GM18508 (cell line): ENCODE measurements around the gene UBAP1.
"Not testable (repeated sequence)": the region's sequence is repeated elsewhere in the genome, so short reads cannot be mapped to it uniquely, and the experiment has no call there.

Experiments
- ATAC-seq: cut with Tn5 transposase; IDR thresholded peaks from one replicate; pipeline ENCODE4 v1.9.1; 2021; ENCODE audit warnings: moderate number of reproducible peaks; ENCODE audit not compliant: insufficient read depth, unreplicated experiment

UBAP1 gene

DNA sequence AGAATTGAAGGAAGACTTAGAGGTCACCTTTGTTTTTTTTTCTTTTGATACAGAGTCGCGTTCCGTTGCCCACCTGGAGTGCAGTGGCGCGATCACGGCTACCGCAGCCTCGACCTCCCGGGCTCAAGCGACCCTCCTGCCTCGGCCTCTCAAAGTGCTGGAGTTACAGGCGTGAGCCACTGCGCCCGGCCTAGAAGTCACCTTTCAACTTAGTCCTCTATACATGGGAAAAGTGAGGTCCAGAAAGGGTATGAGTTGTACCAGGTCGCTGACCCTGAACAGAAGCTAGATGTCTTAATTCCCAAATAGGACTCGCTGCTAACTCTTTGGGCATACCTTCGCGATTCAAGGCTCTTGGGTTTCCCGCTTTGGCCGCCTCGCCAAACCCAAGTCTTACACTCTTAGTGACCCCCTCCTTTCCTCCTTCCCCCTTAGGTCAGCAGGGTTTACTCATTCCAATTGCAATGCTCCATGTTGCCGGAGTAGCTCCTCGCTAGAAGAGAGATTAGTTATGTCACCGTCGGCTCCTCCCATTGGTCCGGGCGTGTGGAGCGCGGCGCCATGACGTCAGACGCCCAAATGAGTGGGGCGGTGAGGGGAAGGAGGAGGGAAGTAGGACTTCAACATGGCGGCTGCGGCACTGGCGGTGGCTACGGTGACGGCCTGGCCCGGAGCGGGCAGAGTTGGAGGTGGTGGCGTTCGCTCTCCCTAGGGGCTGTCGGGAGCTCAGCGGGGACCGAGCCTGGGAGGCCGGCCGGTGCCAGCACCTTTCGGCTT is at the start of gene UBAP1:
Gene UBAP1 (plus strand): TSS at position 608 of the 777 bp plus-strand sequence. CDS start 41,872 bp downstream, outside the sequence.
- ATAC-seq = peak; percentile 79

DNA sequence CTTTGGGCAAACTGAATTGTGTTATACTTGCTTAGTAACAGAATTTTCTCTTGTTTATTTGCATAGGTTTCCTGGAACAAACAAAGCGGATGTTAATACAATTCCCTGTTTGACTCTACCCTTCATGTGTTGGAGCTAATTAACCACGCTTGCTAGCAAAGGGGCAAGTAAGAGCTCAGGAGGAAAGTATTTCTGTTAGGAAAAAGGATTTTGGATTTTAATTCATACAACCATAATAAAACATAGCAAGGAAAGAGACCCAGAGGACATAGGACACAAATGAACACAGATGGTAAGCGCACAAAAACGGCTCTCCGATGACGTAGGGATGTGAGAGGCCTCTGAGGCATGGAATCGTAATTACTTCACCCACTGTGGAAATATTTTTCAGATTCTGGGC is 47.3 kb upstream of the UBAP1 start:
- no peak for ATAC-seq

DNA sequence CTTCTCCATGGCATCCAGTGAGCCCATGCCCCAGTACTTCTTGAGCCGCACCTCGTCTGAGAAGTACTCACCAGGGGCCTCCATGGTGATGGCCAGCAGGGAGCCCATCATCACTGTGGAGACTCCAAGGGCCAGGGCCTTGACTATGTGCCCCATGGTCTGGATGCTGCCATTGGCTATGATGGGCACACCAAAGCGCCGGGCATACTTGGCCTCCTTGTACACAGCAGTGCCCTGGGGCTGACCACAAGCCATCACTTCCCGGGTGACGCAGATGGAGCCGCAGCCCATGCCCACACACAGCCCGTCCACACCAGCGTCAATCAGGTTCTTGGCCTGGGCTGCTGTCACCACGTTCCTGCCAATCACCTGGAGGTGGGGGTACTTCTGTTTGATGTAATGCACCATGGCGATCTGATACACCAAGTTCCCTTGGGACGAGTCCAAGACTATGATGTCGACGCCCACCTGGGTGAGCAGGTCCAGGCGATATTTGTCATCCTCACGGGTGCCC is 45.4 kb upstream of the UBAP1 start:
- no peak for ATAC-seq

DNA sequence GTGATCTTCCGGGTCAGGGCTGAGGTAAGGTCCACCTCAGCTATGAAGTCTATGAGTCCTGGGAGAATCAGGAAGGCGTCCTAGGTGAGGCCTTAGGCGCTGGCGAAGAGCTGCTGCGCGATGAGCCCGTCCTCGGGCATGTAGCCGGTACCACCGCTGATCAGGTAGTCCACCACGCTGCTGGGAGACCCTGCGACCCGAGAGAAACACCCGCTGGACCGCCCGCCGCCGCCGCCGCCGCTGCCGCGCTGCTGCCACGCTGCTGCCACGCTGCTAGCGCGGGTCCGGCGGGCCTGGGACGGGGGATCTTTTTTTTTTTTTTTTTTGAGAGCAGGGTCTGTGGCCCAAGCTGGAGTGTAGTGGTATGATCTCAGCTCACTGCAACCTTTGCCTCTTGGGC is 44.3 kb upstream of the UBAP1 start:
- no peak for ATAC-seq

DNA sequence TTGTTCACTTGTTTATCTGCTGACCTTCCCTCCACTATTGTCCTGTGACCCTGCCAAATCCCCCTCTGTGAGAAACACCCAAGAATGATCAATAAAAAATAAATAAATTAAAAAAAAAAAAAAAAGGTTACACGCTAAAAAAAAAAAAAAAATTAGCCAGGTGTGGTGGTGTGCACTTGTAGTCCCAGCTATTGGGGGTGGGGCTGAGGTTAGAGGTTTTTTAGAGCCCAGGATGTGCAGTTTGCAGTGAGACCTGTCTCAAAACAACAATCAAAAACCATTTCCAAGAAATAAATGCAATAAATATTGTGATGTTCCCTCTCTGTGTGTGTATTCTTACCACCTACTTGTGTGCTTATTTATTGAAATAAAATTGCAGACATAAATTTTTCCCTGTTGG is 40.2 kb upstream of the UBAP1 start:
- not testable (repeated sequence) for ATAC-seq

DNA sequence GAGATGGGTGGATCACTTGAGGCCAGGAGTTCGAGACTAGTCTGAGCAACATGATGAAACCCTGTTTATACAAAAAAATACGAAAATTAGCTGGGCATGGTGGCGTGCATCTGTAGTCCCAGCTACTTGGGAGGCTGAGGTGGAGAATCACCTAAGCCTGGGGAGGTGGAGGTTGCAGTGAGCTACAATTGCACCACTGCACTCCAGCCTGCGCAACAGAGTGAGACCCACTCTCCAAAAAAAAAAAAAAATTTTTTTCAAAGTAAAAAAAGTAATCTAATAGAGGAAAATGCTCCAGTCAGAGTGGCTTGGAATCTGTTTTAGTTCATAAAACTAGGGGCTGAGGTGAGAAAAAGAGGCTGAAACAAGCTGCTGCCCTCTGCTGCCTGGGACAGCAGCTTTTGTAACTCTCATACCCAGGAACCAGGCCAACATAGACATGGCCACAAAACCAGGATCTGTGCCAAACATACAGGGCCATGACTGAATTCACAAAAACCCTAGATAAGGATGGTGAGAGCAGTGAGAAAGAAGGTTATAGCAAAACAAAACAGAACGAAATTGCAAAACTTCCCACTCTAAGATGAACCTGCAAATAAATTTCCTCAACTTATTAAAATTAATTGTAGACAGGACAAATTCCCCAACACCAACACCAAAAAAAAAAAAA is 39.2 kb upstream of the UBAP1 start:
- no peak for ATAC-seq

DNA sequence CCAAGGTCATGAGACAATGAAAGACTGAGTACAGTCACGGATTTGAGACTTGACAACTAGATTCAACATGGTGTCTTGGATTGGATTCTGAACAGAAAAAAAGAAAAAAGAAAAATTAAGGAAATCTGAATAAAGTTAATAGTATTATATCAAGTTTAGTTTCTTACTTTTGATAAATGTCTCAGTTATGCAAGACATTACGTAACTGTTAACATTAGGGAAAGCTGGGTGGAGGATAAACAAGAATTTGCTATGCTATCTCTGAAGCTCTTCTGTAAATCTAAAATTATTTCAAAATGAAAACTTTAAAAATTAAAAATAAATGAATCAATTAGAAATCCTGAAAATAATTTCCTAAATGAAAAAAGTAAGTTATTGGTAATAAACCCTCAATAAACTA is 38.0 kb upstream of the UBAP1 start:
- no peak for ATAC-seq

DNA sequence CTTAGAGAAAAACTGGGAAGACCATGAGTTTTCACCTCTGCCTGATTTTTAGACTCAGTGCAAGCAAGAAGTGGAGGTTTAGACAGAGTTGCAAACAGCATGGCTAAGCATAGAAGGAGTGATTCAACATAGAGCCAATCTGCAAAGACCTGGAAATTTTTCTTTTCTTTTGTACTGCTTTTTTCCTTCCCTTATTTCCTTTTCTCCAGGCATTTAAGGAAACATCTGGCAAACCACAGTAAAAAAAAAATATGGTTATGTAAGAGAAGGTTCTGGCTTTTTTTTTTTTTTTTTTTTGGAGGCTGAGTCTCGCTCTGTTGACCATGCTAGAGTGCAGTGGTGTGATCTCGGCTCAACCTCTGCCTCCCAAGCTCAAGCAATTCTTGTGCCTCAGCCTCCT is 35.7 kb upstream of the UBAP1 start:
- no peak for ATAC-seq

DNA sequence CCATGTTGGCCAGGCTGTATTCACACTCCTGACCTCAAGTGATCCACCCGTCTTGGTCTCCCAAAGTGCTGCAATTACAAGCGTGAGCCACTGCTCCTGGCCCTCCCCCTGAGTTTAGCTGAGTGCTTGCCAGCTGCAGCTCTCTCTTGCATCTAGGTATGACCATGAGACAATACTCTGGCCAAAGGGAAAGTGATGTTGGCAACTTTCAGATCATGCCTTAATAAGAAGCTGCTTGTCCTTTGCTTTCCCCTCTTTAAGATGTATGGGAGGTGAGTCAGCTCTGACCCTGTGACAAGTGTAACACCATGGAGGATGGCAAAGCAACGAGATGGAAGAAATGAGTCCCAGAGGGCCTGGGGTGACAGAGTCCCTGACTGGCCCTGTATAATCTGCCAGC is 33.7 kb upstream of the UBAP1 start:
- ATAC-seq = no peak

DNA sequence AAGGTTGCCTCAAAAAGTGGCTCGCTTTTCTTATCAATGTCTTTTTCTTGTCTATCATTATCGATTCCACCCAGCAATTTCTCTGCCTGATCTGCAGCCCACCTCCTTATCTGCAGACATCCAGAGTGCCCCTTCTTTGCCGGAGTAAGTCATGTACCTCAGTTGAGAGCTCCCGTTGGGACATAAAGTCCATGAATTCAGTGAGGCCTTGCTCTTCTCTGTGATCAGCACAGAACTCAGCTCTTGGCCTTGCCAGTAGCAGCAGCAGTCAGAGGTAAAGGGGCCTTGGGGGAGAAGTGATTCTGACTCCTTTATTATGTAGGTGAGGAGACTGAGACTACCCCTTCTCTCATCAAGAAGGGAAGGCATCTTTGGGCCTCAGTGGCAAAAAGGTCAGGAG is 27.4 kb upstream of the UBAP1 start:
- no peak for ATAC-seq

DNA sequence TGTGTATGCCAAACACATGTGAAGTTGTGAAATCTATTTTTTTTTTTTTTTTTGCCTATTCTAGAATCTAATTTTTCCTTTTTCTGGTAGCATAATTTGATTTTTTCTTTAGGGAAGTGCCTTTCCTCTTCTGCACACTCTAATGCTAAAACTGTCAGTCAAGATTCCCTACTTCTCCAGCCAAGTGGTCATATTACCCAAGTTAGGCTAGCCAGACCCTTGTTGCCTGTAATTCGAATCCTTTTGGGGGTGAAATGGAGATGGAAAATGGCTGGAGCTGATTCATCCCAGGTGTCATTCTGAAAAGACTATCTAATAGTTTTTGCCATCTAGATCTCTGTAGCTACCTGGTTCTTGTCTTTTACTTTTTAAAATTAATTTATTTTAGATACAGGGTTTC is 24.8 kb upstream of the UBAP1 start:
- ATAC-seq = no peak

DNA sequence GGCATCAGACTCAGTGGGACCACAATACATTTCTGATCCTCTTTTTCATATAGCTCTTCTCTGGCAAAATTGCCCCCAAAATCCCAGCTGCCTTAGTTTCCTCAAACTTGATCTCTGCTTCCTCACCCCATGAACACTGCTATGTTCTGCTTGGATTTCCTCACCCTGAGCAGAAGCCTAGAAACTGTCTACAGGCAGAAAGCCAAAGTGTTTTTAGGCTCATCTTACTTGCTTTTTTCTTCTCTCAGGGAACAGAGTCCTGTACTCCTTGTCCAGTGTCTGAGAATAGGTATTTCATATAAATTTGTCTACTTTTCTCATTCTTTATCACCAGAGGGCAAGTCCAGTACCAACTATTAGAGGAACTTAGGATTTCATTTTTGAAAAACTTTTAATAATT is 21.5 kb upstream of the UBAP1 start:
- ATAC-seq = no peak

DNA sequence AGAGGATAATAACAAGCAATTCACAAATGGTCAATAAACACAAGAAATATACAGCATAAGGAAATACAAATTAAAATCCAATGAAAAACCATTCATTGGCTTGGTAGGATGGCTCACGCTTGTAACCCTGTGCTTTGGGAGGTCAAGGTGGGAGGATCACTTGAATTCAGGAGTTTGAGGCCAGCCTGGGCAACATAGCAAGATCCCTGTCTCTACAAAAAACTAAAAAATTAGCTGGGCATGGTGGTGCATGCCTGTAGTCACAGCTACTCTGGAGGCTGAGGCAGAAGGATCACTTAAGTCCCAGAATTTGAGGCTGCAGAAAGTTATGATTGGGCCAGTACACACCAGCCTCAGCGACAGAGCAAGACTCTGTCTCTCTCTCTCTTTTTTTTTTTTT is 20.9 kb upstream of the UBAP1 start:
- ATAC-seq = no peak

DNA sequence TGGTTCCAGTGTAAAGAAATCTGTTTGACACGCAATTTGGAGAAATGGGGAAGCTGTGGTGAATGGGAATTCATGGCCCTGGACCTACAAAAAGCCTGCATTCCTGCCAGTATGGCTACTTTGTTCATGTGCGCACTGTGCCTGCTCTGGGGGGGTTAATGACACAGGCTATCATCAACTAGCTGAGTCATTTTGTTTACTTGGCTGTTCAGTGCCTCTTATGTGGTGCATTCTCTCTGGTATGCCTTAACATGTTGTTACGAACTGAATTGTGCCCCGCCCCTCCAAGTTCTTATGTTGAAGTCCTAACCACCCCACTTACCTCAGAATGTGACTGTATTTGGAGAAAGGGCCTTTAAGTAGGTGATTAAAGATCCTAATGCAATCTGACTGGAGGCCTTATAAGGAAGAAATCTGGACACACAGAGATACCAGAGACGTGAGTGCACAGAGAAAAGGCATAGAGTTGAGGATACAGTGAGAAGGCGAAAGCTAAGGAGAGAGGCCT is 20.4 kb upstream of the UBAP1 start:
- no peak for ATAC-seq

DNA sequence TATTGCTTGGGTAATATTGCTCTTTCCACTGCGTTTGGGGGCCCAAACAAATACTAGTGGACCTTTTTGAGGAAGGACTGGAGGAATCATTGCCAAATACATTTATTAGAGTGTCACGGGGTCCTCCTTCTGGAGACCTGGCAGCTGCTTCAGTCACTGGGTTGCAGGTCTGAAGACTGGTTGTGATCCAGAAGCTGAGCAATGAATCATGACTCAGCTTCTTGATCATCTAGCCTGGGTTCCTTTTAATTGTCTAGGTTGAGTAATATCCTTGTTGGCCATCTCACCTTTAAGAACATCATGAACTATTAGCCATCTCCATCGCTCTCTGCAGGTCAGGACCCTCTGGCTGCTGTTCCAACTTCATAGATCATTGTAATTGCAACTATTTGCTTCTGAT is 15.4 kb upstream of the UBAP1 start:
- no peak for ATAC-seq

DNA sequence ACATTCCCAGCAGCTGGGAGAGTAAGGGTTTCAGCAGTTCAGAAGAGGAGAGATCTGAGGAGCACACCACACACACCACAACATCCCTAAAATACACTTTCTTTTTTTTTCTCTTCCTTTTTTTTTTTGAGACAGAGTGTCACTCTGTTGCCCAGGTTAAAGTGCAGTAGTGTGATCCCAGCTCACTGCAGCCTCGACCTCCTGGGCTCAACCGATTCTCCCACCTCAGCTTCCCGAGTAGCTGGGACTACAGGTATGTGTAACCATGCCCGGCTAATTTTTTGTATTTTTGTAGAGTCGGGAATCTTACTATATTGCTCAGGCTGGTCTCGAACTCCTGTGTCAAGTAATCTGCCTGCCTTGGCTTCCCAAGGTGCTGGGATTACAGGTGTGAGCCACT is 9.7 kb upstream of the UBAP1 start:
- no peak for ATAC-seq

DNA sequence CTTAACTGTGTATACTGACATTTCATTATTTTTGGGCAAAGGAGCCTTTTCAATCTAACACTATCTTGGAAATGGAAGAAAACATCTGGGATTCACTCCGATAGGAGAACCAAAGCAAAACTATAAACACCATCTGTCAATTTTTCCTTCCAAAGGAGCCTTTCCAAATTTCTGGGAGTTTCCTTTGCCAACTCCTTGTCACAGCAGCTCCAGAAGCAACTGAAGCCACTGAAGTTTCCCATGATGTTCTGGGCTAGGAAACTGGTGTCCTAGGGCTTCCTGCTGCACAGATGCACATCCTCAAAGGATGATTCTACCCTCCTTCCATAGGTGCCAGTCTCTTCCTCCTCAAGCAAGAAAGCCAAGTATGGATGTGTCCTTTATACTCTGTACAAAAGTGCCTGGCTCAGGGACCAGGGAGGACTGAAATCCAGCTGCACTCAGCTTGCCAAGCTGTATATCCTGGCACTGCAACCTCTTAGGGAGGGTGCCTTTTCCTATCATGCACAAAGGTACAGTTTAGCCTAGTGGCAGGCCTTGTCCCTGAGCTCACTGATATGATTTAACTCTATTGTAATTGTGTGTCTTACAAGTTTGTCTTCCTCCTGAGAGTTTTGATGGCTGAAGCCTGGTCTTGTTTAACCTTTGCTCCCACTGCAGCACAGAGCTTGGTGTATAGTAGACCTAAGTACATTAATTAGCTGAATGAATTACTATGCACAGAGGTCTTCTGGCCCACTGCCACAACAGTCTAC is 8.4 kb upstream of the UBAP1 start:
- ATAC-seq = no peak

DNA sequence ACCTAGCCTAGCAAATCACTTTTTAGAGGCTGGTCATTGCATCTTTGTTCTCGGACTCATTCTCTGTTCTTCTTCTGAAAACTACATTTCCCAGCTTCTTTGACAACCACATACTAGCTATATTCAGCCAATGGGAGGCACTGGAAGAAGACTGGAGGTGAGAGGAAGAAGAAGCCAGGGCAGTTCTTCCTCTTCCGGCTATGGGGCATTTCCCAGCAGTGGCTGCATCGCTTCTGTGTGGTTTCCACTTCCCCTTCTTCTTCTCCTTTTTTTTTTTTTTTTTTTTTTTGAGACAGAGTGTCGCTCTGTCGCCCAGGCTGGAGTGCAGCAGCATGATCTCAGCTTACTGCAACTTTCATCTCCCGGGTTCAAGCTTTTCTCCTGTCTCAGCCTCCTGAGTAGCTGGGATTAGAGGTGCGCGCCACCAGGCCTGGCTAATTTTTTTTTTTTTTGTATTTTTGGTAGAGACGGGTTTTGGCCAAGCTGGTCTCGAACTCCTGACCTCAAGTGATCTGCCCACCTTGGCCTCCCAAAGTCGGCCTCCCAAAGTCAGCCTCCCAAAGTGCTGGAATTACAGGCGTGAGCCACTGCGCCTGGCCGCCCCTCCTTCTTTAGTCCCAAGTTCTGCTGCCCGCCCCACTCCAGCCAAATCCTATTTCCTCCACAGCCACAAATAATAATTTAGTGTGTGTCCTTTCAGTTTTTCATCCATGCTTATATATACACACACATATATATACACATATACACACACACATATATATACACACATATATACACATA is 6.9 kb upstream of the UBAP1 start:
- no peak for ATAC-seq

DNA sequence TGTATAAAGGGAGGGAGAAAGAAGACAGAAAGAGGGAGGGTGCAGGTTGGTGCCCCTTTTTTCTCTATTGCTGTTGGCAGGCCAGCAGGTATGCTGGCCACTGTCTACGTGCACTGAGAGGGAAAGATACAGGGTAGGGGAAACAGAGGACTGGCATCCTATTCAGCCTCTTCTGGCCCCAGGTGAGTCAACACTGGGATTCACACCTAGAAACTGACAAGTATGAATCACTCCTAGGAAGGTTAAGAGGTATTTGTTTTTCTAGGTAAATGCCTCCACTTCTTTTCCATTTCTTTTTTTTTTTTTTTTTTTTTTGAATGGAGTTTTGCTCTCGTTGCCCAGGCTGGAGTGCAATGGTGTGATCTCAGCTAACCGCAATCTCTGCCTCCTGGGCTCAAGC is 2.8 kb upstream of the UBAP1 start:
- ATAC-seq = no peak
